Endothelial cell of umbilical vein (primary cell): ENCODE results near the gene CSNK1D. TPM values are rescaled to one million over a fixed set of nuclear protein-coding genes. Genes with fewer than 3 reads are reported as not detected.

Experiments
- BruUV-seq: library from RNA; stranded (reverse); fragments of 400-500 nt; replicated peaks from 2 replicates; lab custom pipeline; 2021; lab: Mats Ljungman, UMichigan
- CTCF ChIA-PET: fragments of 300-600, 350-600 bp; sonication (Branson Sonifier 250); formaldehyde crosslinking; loops from one replicate; lab custom pipeline; 2021; ENCODE audit warnings: antibody characterized with exemption, inconsistent platforms; lab: Charles Lee
- POLR2A ChIA-PET: fragments of 300-600, 350-600 bp; sonication (Branson Sonifier 250); formaldehyde crosslinking; loops from one replicate; lab custom pipeline; 2021; ENCODE audit warnings: antibody characterized with exemption, inconsistent platforms; lab: Charles Lee
- DNase-seq: peaks from one replicate; pipeline ENCODE4 v3.0.0-alpha.2; 2011; ENCODE audit warnings: low read depth, low spot score
- FAIRE-seq: peaks from 2 replicates; lab custom pipeline; 2011; peaks lifted over from hg19 to GRCh38; lab: Jason Lieb, UNC
- H2AFZ ChIP-seq: 2 replicates; pipeline ENCODE4 v1.6.0; 2012; ENCODE audit warnings: low read depth, low read length, control low read depth, inconsistent platforms
- H3K27ac ChIP-seq: 2 replicates; pipeline ENCODE4 v1.5.1; 2011; ENCODE audit warnings: low read depth, mild to moderate bottlenecking, control low read depth, low read length, moderate library complexity; ENCODE audit not compliant: insufficient read depth
- H3K27me3 ChIP-seq, 2 experiments: 2 replicates each; pipeline versions ENCODE4 v1.6.0 to v1.6.1; 2011; ENCODE audit warnings: low read length in 2 of 2, mixed read lengths in 1 of 2; ENCODE audit not compliant: control insufficient read depth in 2 of 2, insufficient read depth in 2 of 2
- H3K36me3 ChIP-seq, 2 experiments: 2 replicates in 1 of 2; 3 replicates in 1 of 2; pipeline ENCODE4 v1.5.1; 2011; ENCODE audit warnings: low read length in 2 of 2, mild to moderate bottlenecking in 1 of 2, moderate library complexity in 1 of 2; ENCODE audit not compliant: control insufficient read depth in 2 of 2, insufficient read depth in 2 of 2; ENCODE audit errors: extremely low read depth in 1 of 2
- H3K4me1 ChIP-seq: 3 replicates; pipeline ENCODE4 v1.5.1; 2011; ENCODE audit warnings: mild to moderate bottlenecking, low read length; ENCODE audit not compliant: control insufficient read depth, insufficient read depth; ENCODE audit errors: extremely low read depth
- H3K4me2 ChIP-seq: 2 replicates; pipeline ENCODE4 v1.6.1; 2011; ENCODE audit warnings: low read length, control low read depth, mixed read lengths; ENCODE audit not compliant: insufficient read depth
- H3K4me3 ChIP-seq, 3 experiments: fragments of 200-600 bp in 1 of 3; sonication (generic), shearing (Covaris generic) in 1 of 3; replicated peaks in 1 of 3; 2 replicates each; pipeline ENCODE4 v1.5.1; 2011 to 2016; ENCODE audit warnings: control low read depth in 3 of 3, low read length in 3 of 3, mild to moderate bottlenecking in 2 of 3, inconsistent platforms in 1 of 3, low read depth in 1 of 3, moderate library complexity in 1 of 3; ENCODE audit not compliant: insufficient read depth in 1 of 3
- H3K79me2 ChIP-seq: 2 replicates; pipeline ENCODE4 v1.6.0; 2012; ENCODE audit warnings: low read length, inconsistent platforms; ENCODE audit not compliant: control insufficient read depth, insufficient read depth
- H3K9ac ChIP-seq: replicated peaks from 2 replicates; pipeline ENCODE3; 2011; ENCODE audit warnings: low read length, control low read depth; ENCODE audit not compliant: insufficient read depth; ENCODE audit errors: extremely low read depth
- H3K9me1 ChIP-seq: replicated peaks from 3 replicates; pipeline ENCODE4 v1.6.0; 2011; ENCODE audit warnings: mild to moderate bottlenecking, low read length; ENCODE audit not compliant: control insufficient read depth, insufficient read depth; ENCODE audit errors: extremely low read depth
- H3K9me3 ChIP-seq: replicated peaks from 2 replicates; pipeline ENCODE4 v1.5.1; 2012; ENCODE audit warnings: low read length, inconsistent platforms; ENCODE audit not compliant: control insufficient read depth, insufficient read depth
- H4K20me1 ChIP-seq: replicated peaks from 2 replicates; pipeline ENCODE3; 2011; ENCODE audit warnings: mild to moderate bottlenecking, low read length; ENCODE audit not compliant: control insufficient read depth, insufficient read depth; ENCODE audit errors: extremely low read depth
- FOS ChIP-seq: IDR thresholded peaks from 2 replicates; pipeline ENCODE4 v1.6.1; 2011; ENCODE audit warnings: mild to moderate bottlenecking, low read length, moderate library complexity, borderline replicate concordance; ENCODE audit not compliant: insufficient read depth
- GATA2 ChIP-seq: IDR thresholded peaks from 2 replicates; pipeline ENCODE4 v1.7.0; 2011; ENCODE audit warnings: low read depth, mild to moderate bottlenecking, moderate library complexity, mixed read lengths, low read length; ENCODE audit not compliant: insufficient read length, insufficient read depth
- JUN ChIP-seq: IDR thresholded peaks from 2 replicates; pipeline ENCODE4 v1.6.1; 2011; ENCODE audit warnings: borderline replicate concordance, low read depth; ENCODE audit not compliant: insufficient read length, insufficient read depth
- POLR2A ChIP-seq: IDR thresholded peaks from 2 replicates; pipeline ENCODE4 v1.6.1; 2012; ENCODE audit warnings: low read depth, mild to moderate bottlenecking, control low read depth, low read length
- POLR2AphosphoS5 ChIP-seq: IDR thresholded peaks from 2 replicates; pipeline ENCODE4 v1.6.1; 2012; ENCODE audit warnings: low read depth, mild to moderate bottlenecking, control low read depth, low read length, moderate library complexity; ENCODE audit not compliant: insufficient read depth
- dilution Hi-C: fragments of 300-500 bp; cut with MboI; formaldehyde crosslinking; loops from one replicate; pipeline ENCODE4 v1.15.0; 2019; ENCODE audit warnings: low sequenced_read_pairs; ENCODE audit not compliant: extremely low pct_ligation_motif_present
- intact Hi-C: fragments of 100-400 bp; cut with micrococcal nuclease; formaldehyde crosslinking; loops from one replicate; pipeline ENCODE4 v1.10.0; 2022
- polyA plus RNA-seq, 4 experiments: library from polyadenylated mRNA; depleted of rRNA in 3 of 4; stranded (reverse) in 3 of 4; unstranded in 1 of 4; fragments of >200 nt; gene quantifications; 2 replicates each; pipeline versions ENCODE4 v1.2.1 to v1.2.3, GENCODE V29; 2011 to 2012; ENCODE audit warnings: missing spikeins in 1 of 4
- total RNA-seq: library from RNA; stranded (reverse); gene quantifications from 2 replicates; pipeline ENCODE4 v1.2.3, GENCODE V29; 2021
- TF ChIP-seq, protein P1 (sequence below): IDR thresholded peaks from 2 replicates; pipeline ENCODE4 v1.6.1; 2011; ENCODE audit not compliant: insufficient read depth, insufficient read length
- TF ChIP-seq, protein P2 (sequence below), 2 donors: IDR thresholded peaks; 1 replicate in 1 of 2; 2 replicates in 1 of 2; pipeline ENCODE4 v1.5.1; 2011; ENCODE audit warnings: low read length in 2 of 2, mild to moderate bottlenecking in 2 of 2, moderate library complexity in 2 of 2, control low read depth in 1 of 2, inconsistent platforms in 1 of 2, low read depth in 1 of 2; ENCODE audit not compliant: insufficient read depth in 1 of 2; ENCODE audit errors: extremely low read depth in 1 of 2

CSNK1D gene
- total and polyA plus RNA-seq, 2 donors (not counting 3 experiments of a cell fraction or from before 2014, with no cell fraction given), result 127 to 155 TPM

DNA sequence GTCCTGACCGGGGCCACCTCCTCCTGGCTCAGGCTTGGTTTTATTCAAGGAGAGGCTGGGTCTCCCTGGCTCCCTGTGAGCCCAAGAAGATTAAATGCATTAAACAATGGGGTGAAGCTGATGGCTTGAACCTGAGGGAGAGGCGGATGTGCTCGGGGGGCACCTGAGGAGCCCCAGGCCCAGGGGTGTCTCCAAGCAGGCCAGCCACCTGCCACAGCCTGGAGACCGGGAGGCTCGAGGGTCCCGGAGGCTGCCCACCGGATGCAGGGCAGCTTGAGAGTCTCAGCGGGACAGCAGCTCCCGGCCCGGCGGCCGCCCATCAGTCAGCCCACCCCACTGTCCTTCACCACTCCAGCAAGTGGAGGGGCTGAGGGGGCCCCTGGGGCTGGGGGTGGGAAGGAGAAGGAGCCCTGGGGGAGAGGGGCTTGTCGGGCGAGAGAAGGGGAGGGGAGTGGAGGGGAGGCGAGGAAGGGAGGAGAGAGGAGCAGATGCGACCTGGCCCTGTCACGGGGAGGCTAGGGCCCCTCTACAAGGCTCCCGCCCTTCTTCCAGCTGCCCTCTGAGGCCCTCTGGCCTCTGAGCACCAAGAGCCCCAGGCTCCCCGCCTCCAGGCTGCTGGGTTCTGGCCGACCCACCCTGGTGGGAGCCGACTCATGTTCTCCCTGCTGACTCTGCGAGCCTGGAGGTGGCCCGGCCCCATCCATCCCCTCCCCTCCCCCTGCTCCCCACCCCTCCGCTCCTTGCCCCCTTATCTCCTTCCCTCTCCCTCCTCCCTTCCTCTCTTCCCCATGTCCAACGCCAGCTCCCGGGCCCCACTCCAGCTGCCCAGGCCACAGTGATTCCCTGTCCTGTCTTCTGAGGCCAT lies 30.7 kb upstream of the CSNK1D start:
- peaks cover 0 to 2% of the 10 kb centered on the region in 2 experiments for H3K27me3 ChIP-seq
- H3K9me1 ChIP-seq, result no peaks in the 10 kb centered on the region
- no peak for DNase-seq
- ChIA-PET POLR2A (no interaction called here), CTCF (interaction anchor here (1.5 to 2.6 kb wide), 3 partner anchors 10 to 16 kb away, joined by 4 to 6 read pairs (median 4); partner anchors contain the start of gene CD7)
- H4K20me1 ChIP-seq, result no peaks in the 10 kb centered on the region
- dilution Hi-C loops (no loop called here), intact Hi-C loops (no loop called here)
- no peaks in the 10 kb centered on the region for H3K79me2 ChIP-seq
- TF ChIP-seq FOS (no peak), POLR2A (no peak), GATA2 (no peak), JUN (no peak), POLR2AphosphoS5 (no peak)
- TF ChIP-seq, protein P1, sequence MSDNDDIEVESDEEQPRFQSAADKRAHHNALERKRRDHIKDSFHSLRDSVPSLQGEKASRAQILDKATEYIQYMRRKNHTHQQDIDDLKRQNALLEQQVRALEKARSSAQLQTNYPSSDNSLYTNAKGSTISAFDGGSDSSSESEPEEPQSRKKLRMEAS, result no peak
- TF ChIP-seq, protein P2, sequence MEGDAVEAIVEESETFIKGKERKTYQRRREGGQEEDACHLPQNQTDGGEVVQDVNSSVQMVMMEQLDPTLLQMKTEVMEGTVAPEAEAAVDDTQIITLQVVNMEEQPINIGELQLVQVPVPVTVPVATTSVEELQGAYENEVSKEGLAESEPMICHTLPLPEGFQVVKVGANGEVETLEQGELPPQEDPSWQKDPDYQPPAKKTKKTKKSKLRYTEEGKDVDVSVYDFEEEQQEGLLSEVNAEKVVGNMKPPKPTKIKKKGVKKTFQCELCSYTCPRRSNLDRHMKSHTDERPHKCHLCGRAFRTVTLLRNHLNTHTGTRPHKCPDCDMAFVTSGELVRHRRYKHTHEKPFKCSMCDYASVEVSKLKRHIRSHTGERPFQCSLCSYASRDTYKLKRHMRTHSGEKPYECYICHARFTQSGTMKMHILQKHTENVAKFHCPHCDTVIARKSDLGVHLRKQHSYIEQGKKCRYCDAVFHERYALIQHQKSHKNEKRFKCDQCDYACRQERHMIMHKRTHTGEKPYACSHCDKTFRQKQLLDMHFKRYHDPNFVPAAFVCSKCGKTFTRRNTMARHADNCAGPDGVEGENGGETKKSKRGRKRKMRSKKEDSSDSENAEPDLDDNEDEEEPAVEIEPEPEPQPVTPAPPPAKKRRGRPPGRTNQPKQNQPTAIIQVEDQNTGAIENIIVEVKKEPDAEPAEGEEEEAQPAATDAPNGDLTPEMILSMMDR (IDR thresholded peaks at IDR 0.05; ENCODE audit: extremely low read depth in 1 of 2, insufficient read depth in 1 of 2, low read depth in 1 of 2, low read length in 2 of 2), result no peak
- no peaks in the 10 kb centered on the region for H3K36me3 ChIP-seq
- no peak for FAIRE-seq
- no peak overlapping the region for H3K9ac ChIP-seq
- no peak overlapping the region for H3K4me2 ChIP-seq
- no peak overlapping the region for H3K27ac ChIP-seq
- H3K4me3 ChIP-seq, result no peak overlapping the region
- no peaks in the 10 kb centered on the region for H3K4me1 ChIP-seq
- H3K9me3 ChIP-seq, result no peaks in the 10 kb centered on the region
- BruUV-seq, result no TSS peak
- no peak overlapping the region for H2AFZ ChIP-seq
